Mucosa of rectum (tissue), 2 donors: ENCODE data around the gene SPECC1L.
A peak's percentile ranks its signal among the peaks of the same experiment; 100 is the strongest.

ENCODE experiments used
- H3K27ac ChIP-seq, 2 donors: one replicate each; pipeline ENCODE4 v1.7.0; 2013; ENCODE audit warnings: inconsistent platforms in 2 of 2, low read depth in 2 of 2, low read length in 2 of 2
- H3K27me3 ChIP-seq, 2 donors: one replicate each; pipeline ENCODE4 v1.7.0; 2013; ENCODE audit warnings: low read length in 2 of 2; ENCODE audit not compliant: control insufficient read depth in 2 of 2, insufficient read depth in 2 of 2
- H3K36me3 ChIP-seq, 2 donors: one replicate each; pipeline ENCODE4 v1.7.0; 2013; ENCODE audit warnings: low read length in 2 of 2; ENCODE audit not compliant: control insufficient read depth in 2 of 2, insufficient read depth in 2 of 2
- H3K4me1 ChIP-seq, 2 donors: one replicate each; pipeline ENCODE4 v1.7.0; 2013; ENCODE audit warnings: low read length in 2 of 2, mild to moderate bottlenecking in 1 of 2; ENCODE audit not compliant: control insufficient read depth in 2 of 2, insufficient read depth in 2 of 2
- H3K4me3 ChIP-seq, 2 donors: one replicate each; pipeline ENCODE4 v1.7.0; 2013; ENCODE audit warnings: low read length in 2 of 2
- H3K9ac ChIP-seq, 2 donors: one replicate each; pipeline ENCODE4 v1.7.0; 2013; ENCODE audit warnings: low read length in 2 of 2, low read depth in 1 of 2, mild to moderate bottlenecking in 1 of 2
- H3K9me3 ChIP-seq, 2 donors: one replicate each; pipeline ENCODE4 v1.7.0; 2013; ENCODE audit warnings: low read length in 2 of 2; ENCODE audit not compliant: control insufficient read depth in 2 of 2
- donor health status: healthy.
- donor health status: Normal muscosa, but diverticular disease.

SPECC1L gene

DNA sequence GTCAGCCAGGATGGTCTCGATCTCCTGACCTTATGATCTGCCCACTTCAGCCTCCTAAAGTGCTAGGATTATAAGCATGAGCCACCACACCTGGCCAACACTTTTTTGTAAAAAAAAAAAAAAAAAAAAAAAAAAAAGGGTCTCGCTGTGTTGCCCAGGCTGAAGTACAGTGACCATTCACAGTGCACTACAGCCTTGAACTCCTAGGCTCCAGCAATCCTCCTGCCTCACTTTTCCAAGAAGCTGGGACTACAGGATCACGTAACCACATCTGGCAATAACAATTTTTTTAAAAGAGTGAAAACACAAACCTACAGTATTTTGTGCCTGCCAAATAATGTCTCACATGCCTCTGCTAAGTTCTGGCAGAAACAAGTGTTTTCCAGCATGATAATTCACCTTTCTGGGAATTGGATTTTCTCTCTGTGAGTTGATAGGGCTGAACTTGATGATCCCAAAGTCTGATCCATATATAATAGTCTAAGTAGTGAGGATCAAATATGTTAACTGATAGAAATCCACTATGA is 187.3 kb downstream of the SPECC1L start:
- Histone ChIP-seq H3K9me3 (no peaks in the 10 kb centered on the region), H3K27ac (no peak overlapping the region), H3K9ac (no peak overlapping the region), H3K4me3 (no peak overlapping the region), H3K27me3 (peaks cover 0 to 2% of the 10 kb centered on the region in 2 donors), H3K4me1 (peaks cover 0 to 3% of the 10 kb centered on the region in 2 donors), H3K36me3 (no peaks in the 10 kb centered on the region)

DNA sequence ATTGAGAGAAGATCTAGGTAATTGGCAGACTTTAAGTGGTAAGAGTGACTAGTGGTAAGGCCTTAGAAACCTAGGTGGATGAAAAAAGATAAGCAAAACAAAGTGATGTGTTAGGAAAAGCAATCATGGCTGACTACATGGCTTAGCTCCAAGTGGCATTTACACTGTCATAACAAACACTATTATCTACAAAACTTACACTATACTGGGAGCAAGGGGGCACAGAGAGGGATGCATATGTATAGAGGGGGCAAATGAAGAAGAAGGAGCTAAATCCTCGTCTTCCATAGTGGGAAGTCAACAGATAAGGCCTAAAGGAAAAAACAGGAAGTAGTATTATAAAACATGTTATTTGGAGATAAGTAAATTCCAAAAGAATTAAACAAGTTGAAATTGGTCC is 189.3 kb downstream of the SPECC1L start:
- no peak overlapping the region for H3K9ac ChIP-seq
- no peak overlapping the region for H3K27ac ChIP-seq

DNA sequence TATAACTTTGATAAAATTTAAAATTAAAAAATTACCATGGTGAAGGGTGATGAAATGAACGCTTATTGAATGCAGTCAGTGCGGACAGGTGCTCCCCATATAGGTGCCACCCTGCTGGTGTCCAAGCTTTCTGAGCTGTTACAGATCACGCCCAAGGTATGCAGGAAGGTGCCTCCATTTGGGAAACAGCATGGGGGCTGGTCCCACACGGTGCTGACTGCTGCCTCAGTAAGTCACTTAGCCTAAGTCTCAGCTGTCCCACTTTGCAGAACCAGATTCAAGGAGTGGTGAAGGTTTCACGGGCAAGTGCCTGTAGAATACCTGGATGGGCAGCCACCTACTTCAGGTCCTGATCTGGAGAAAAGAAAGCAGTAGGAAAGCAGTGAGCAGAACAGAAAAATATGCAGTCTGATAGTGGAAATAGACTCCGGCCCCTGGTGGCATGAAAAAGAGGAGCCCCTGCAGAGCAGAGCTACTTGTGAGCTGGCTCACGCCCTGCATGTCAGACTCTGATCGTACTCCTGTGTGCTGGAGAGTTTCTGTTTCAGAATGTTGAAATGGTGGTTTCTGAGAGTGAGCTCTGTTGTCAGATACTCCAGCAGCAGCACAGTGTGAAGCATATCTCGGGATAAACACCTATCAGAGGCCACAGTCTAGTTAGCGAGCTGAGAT is 189.9 kb downstream of the SPECC1L start:
- Histone ChIP-seq H3K9ac (no peak overlapping the region), H3K36me3 (no peaks in the 10 kb centered on the region), H3K4me1 (peaks cover 0 to 3% of the 10 kb centered on the region in 2 donors), H3K27ac (no peak overlapping the region), H3K9me3 (no peaks in the 10 kb centered on the region), H3K4me3 (no peak overlapping the region), H3K27me3 (no peaks in the 10 kb centered on the region)

More for the DNA sequence above, 189.3 kb downstream of the SPECC1L start:
- no peaks in the 10 kb centered on the region for H3K27me3 ChIP-seq
- H3K4me1 ChIP-seq, result peaks cover 0 to 3% of the 10 kb centered on the region in 2 donors
- no peaks in the 10 kb centered on the region for H3K36me3 ChIP-seq
- no peak overlapping the region for H3K4me3 ChIP-seq
- no peaks in the 10 kb centered on the region for H3K9me3 ChIP-seq

DNA sequence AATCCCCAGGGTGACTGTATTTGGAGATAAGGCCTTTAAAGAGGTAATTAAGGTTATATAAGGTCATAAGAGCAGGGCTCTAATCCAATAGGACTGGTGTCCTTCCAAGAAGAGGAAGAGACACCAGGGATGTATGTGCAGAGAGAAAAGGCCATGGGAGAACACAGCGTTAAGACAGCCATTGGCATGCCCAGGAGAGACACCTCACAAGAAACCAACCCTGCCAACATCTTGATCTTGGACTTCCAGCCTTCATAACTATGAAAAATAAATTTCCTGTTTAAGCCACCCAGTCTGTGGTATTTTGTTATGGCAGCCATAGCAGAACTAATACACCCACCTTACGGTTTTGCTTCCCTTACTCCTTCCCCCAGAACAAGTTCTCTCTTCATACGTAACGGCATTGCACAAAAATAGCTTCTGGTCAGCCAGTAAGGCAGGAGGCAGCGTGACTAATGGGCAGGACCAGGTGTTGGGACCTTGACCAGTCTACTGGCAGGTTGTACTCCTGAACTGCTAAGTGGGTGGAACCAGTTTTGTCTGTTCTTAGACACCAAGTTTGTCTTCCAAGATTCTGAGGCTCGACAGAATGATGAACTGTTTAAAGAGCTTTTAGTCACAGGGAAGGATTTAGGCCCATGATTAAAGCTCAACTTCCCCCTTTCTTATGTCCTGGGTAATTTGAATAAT is 192.6 kb downstream of the SPECC1L start:
- Histone ChIP-seq H3K9me3 (no peaks in the 10 kb centered on the region), H3K27ac (no peak overlapping the region), H3K4me1 (peaks cover 0 to 6% of the 10 kb centered on the region in 2 donors)

DNA sequence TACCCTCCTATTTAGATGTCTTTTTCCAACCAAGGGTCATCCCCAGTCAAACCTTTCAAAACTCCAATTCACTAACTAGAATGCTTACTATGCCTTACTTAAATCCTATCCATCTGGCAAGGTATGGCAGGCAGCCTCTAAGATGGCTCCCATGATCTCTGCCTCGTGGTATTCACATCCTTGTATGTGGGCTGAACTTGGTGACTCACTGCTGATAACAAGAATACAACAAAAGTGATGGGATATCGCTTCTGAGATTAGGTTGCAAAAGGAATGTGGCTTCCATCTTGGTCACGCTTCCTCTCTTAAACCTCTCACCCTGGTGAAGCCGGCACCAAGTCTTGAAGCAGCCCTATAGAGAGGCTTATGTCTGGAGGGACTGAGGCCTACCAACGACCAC is 194.9 kb downstream of the SPECC1L start:
- H3K9ac ChIP-seq, result no peak overlapping the region
- H3K27me3 ChIP-seq, result no peaks in the 10 kb centered on the region
- H3K27ac ChIP-seq, result no peak overlapping the region
- no peaks in the 10 kb centered on the region for H3K36me3 ChIP-seq
- H3K9me3 ChIP-seq, result no peaks in the 10 kb centered on the region
- no peak overlapping the region for H3K4me3 ChIP-seq
- H3K4me1 ChIP-seq, result peaks cover 0 to 6% of the 10 kb centered on the region in 2 donors

More for the DNA sequence above, 192.6 kb downstream of the SPECC1L start:
- Histone ChIP-seq H3K27me3 (no peaks in the 10 kb centered on the region), H3K36me3 (no peaks in the 10 kb centered on the region), H3K9ac (no peak overlapping the region), H3K4me3 (no peak overlapping the region)

DNA sequence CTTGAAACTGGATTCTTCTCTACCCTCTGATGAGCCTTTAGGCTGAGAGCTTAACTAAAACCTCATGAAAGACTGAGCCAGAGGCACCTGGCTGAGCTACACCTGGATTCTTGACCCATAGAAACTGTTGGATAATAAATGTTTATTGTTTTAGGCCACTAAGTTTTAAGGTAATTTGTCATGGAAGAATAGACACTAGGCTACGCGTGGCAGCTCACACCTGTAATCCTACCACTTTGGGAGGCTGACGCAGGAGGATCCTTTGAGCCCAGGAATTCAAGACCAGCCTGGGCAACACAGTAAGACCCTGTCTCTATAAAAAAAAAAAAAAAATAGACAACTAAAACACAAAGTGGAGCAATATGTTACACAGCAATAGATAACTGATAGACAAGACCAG is 195.3 kb downstream of the SPECC1L start:
- Histone ChIP-seq H3K27me3 (no peaks in the 10 kb centered on the region), H3K27ac (no peak overlapping the region), H3K4me3 (no peak overlapping the region), H3K9me3 (no peaks in the 10 kb centered on the region), H3K9ac (no peak overlapping the region), H3K4me1 (peaks cover 0 to 6% of the 10 kb centered on the region in 2 donors), H3K36me3 (no peaks in the 10 kb centered on the region)

DNA sequence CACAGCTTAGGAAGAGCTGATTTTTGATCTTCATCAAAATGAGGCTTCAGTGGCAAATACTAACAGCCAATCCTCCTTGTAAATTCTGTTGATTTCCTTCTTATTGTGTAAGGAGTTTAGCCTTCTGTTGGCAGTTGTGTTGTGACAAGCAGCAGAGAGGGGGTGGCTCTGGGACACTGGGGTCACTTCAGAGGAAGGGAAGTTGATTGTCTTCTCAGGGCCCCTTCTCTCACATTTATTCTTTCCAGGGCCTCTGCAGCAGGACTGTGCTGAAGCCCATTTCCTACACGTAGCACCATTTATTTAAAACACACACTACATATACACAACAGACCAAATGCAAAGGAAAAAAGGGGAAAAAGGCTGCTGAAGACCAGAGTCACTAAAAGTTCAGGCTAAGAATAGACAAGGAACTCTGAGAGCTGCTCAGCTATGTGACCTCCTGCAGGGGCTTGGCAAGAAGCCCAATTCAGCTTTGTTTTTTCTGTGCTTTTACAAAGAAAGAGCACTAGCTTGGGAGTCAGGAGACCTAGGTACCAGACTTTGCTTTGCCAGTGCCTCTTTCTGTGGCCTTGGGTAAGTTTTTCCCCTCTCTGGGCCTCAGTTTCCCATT is 196.2 kb downstream of the SPECC1L start:
- Histone ChIP-seq H3K4me1 (peaks cover 0 to 6% of the 10 kb centered on the region in 2 donors), H3K9ac (no peak overlapping the region), H3K9me3 (no peaks in the 10 kb centered on the region), H3K36me3 (no peaks in the 10 kb centered on the region), H3K27ac (peak overlapping the region in 1 of 2 donors; percentile 23), H3K4me3 (no peak overlapping the region), H3K27me3 (no peaks in the 10 kb centered on the region)

DNA sequence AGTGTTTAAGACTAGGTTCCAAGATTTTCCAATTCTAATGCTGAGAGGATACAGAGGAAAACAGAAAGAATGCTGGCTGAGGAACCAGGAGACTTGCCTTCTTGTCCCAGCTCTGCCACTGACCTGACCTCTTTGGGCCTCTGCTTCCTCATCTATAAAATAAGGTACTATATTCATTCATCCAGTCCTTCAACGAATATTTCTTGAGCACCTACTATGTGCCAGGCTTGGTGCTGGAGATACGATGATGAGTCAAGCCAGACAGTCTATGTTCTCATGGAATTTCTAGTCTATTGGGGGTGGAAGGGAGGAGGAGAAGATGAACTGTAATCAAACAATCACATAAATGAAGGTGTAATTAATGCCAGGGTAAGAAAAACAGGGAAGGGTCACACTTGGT is 196.7 kb downstream of the SPECC1L start:
- Histone ChIP-seq H3K4me1 (peaks cover 0 to 6% of the 10 kb centered on the region in 2 donors), H3K4me3 (no peak overlapping the region), H3K9me3 (no peaks in the 10 kb centered on the region), H3K36me3 (no peaks in the 10 kb centered on the region), H3K27me3 (no peaks in the 10 kb centered on the region), H3K9ac (no peak overlapping the region), H3K27ac (no peak overlapping the region)
